SH-SY5Y (cell line): ENCODE measurements around the gene DNM2.

Experiments
- GATA2 ChIP-seq: IDR thresholded peaks from 2 replicates; pipeline ENCODE4 v1.6.1; 2011; ENCODE audit warnings: mild to moderate bottlenecking, low read depth, low read length
- GATA3 ChIP-seq: IDR thresholded peaks from 2 replicates; pipeline ENCODE4 v1.6.1; 2011; ENCODE audit warnings: low read depth, mild to moderate bottlenecking, low read length, moderate library complexity

DNA sequence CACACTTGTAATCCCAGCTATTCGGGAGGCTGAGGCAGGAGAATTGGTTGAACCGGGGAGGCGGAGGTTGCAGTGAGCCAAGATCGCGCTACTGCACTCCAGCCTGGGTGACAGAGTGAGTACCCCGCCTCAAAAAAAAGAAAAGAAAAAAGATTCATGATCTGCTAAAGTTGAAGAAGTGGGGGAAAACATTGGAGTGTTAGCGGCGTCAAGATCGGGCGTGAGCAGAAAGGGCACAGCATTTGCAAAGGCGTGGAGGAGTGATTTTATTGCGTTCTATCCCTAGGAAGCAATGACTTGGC, 874 bp upstream of the DNM2 start:
- TF ChIP-seq GATA2 (no peak), GATA3 (no peak)
